HepG2 (cell line): Measurements from ENCODE around the gene HMG20B. TPM values are rescaled to one million over a fixed set of nuclear protein-coding genes. Genes with fewer than 3 reads are reported as not detected.

Experiments used
- ATAC-seq: fragments of 200-7000 bp; cut with Tn5 transposase; 3 replicates; pipeline ENCODE4 v1.9.1; 2020; ENCODE audit warnings: mild to moderate bottlenecking, moderate library complexity
- BruUV-seq: library from RNA; stranded (reverse); fragments of 400-500 nt; replicated peaks from 2 replicates; lab custom pipeline; 2021; lab: Mats Ljungman, UMichigan
- CTCF ChIA-PET: fragments of 300-600 bp; formaldehyde crosslinking; extraction: SDS; loops from one replicate; lab custom pipeline; 2021; ENCODE audit warnings: low total read pairs, inconsistent platforms, low intra/inter-chr PET ratio; lab: Yijun Ruan, JAX
- POLR2A ChIA-PET: fragments of 350-600 bp; sonication (Branson Sonifier 250); formaldehyde crosslinking; loops from one replicate; lab custom pipeline; 2020; ENCODE audit warnings: antibody characterized with exemption, inconsistent platforms; lab: Yijun Ruan, JAX
- DNase-seq: peaks from one replicate; pipeline ENCODE4 v3.0.0-alpha.2; 2015; ENCODE audit warnings: low spot score
- FAIRE-seq: peaks from 3 replicates; lab custom pipeline; 2011; peaks lifted over from hg19 to GRCh38; lab: Jason Lieb, UNC
- H2AFZ ChIP-seq: one replicate; pipeline ENCODE4 v1.6.1; 2011; ENCODE audit warnings: low read length, inconsistent platforms
- H3K27ac ChIP-seq: fragments of 300-600 bp; 3 replicates; pipeline ENCODE4 v1.8.0; 2011; ENCODE audit warnings: mixed run types, mild to moderate bottlenecking, mixed read lengths, low read length, inconsistent platforms; ENCODE audit not compliant: insufficient read depth; ENCODE audit errors: extremely low read length
- H3K27me3 ChIP-seq, 2 experiments: fragments of 200-600 bp in 1 of 2; 2 replicates in 1 of 2; 3 replicates in 1 of 2; pipeline versions ENCODE4 v1.6.0 to v1.8.0; 2011; ENCODE audit warnings: low read length in 2 of 2, mild to moderate bottlenecking in 2 of 2, moderate library complexity in 2 of 2, inconsistent platforms in 1 of 2; ENCODE audit not compliant: insufficient read depth in 2 of 2, control insufficient read depth in 1 of 2
- H3K36me3 ChIP-seq, 2 experiments: fragments of 200-600 bp in 1 of 2; replicated peaks in 1 of 2; 2 replicates in 1 of 2; 3 replicates in 1 of 2; pipeline versions ENCODE4 v1.5.1 to v1.8.0; 2011; ENCODE audit warnings: low read length in 2 of 2, inconsistent platforms in 1 of 2; ENCODE audit not compliant: insufficient read depth in 2 of 2, control insufficient read depth in 1 of 2
- H3K4me1 ChIP-seq: 2 replicates; pipeline ENCODE4 v1.5.1; 2012; ENCODE audit warnings: low read length, inconsistent platforms; ENCODE audit not compliant: insufficient read depth
- H3K4me2 ChIP-seq: 2 replicates; pipeline ENCODE4 v1.6.0; 2011; ENCODE audit warnings: low read depth, low read length, inconsistent platforms
- H3K4me3 ChIP-seq, 3 experiments: fragments of 200-600 bp in 1 of 3; sonication (generic), shearing (Covaris generic) in 1 of 3; replicated peaks in 1 of 3; 2 replicates each; pipeline ENCODE4 v1.5.1; 2011 to 2016; ENCODE audit warnings: low read length in 3 of 3, inconsistent platforms in 2 of 3, low read depth in 2 of 3, mild to moderate bottlenecking in 2 of 3, control low read depth in 1 of 3, mixed read lengths in 1 of 3; ENCODE audit not compliant: insufficient read depth in 1 of 3
- H3K79me2 ChIP-seq: one replicate; pipeline ENCODE4 v1.6.1; 2011; ENCODE audit warnings: low read length, inconsistent platforms; ENCODE audit not compliant: insufficient read depth
- H3K9ac ChIP-seq: 2 replicates; pipeline ENCODE4 v1.6.0; 2011; ENCODE audit warnings: mild to moderate bottlenecking, low read depth, low read length, inconsistent platforms; ENCODE audit not compliant: insufficient read depth
- H3K9me3 ChIP-seq: 2 replicates; pipeline ENCODE4 v1.5.1; 2012; ENCODE audit warnings: mild to moderate bottlenecking, low read length
- H4K20me1 ChIP-seq: 2 replicates; pipeline ENCODE4 v1.6.0; 2011; ENCODE audit warnings: inconsistent platforms, mild to moderate bottlenecking, low read length, moderate library complexity; ENCODE audit not compliant: insufficient read depth
- AGO2 ChIP-seq: fragments of 200-400 bp; formaldehyde crosslinking; optimal IDR thresholded peaks from 2 replicates; pipeline ENCODE3; 2017; ENCODE audit warnings: mild to moderate bottlenecking, low read depth, low read length, moderate library complexity
- ARNTL ChIP-seq: sonication (generic); formaldehyde crosslinking; IDR thresholded peaks from 2 replicates; pipeline ENCODE4 v1.4.0; 2020; ENCODE audit warnings: mild to moderate bottlenecking, missing genetic modification reagents
- ERF ChIP-seq: IDR thresholded peaks from 2 replicates; pipeline ENCODE4 v1.6.1; 2018; ENCODE audit warnings: missing biosample characterization, missing genetic modification reagents
- KDM4B ChIP-seq: sonication (generic); formaldehyde crosslinking; IDR thresholded peaks from 2 replicates; pipeline ENCODE4 v1.4.0; 2020; ENCODE audit warnings: missing genetic modification reagents
- KDM6A ChIP-seq: IDR thresholded peaks from 2 replicates; pipeline ENCODE4 v1.6.1; 2016; ENCODE audit warnings: low read depth
- RBFOX2 ChIP-seq: fragments of 200-400 bp; formaldehyde crosslinking; IDR thresholded peaks from 2 replicates; pipeline ENCODE4 v1.6.1; 2017; ENCODE audit warnings: low read depth, mild to moderate bottlenecking, low read length
- RFX1 ChIP-seq: fragments of 450-650 bp; IDR thresholded peaks from 2 replicates; pipeline ENCODE4 v1.6.1; 2017
- THAP11 ChIP-seq: IDR thresholded peaks from 2 replicates; pipeline ENCODE4 v1.6.1; 2016; ENCODE audit warnings: missing biosample characterization, missing genetic modification reagents
- TRAFD1 ChIP-seq: sonication (generic); formaldehyde crosslinking; IDR thresholded peaks from 2 replicates; pipeline ENCODE4 v1.5.1; 2020; ENCODE audit warnings: missing genetic modification reagents, mild to moderate bottlenecking, borderline replicate concordance
- ZBTB25 ChIP-seq: IDR thresholded peaks from 2 replicates; pipeline ENCODE4 v1.6.1; 2018; ENCODE audit warnings: missing genetic modification reagents
- ZBTB33 ChIP-seq: sonication (generic); formaldehyde crosslinking; IDR thresholded peaks from 2 replicates; pipeline ENCODE4 v1.4.0; 2020; ENCODE audit warnings: missing genetic modification reagents
- ZNF354B ChIP-seq: sonication (generic); formaldehyde crosslinking; IDR thresholded peaks from 2 replicates; pipeline ENCODE4 v1.8.0; 2022; ENCODE audit warnings: mild to moderate bottlenecking, missing genetic modification reagents
- ZNF501 ChIP-seq: sonication (generic); formaldehyde crosslinking; IDR thresholded peaks from 2 replicates; pipeline ENCODE4 v1.5.1; 2020; ENCODE audit warnings: mild to moderate bottlenecking, moderate library complexity, missing genetic modification reagents
- ZNF747 ChIP-seq: sonication (generic); formaldehyde crosslinking; IDR thresholded peaks from 2 replicates; pipeline ENCODE4 v1.8.1; 2023; ENCODE audit warnings: missing genetic modification reagents, mild to moderate bottlenecking, borderline replicate concordance
- WGBS: methylation state at CpG from one replicate; pipeline ENCODE4 v1.1.6; 2017; ENCODE audit warnings: low lambda C conversion rate; 5-methylcytosine and 5-hydroxymethylcytosine counted together
- in situ Hi-C: cut with HindIII; loops from 2 replicates; pipeline ENCODE4 v1.10.0; 2017; ENCODE audit warnings: low pct_unique_long_range_greater_than_20kb; ENCODE audit not compliant: extremely low pct_ligation_motif_present
- intact Hi-C: fragments of 100-400 bp; cut with micrococcal nuclease; formaldehyde crosslinking; loops from one replicate; pipeline ENCODE4 v1.10.0; 2022; ENCODE audit not compliant: unreplicated experiment
- polyA plus RNA-seq, 8 experiments: library from polyadenylated mRNA; depleted of rRNA in 3 of 8; stranded (reverse) in 7 of 8; unstranded in 1 of 8; fragments of >200 nt; fragmentation: Illumina TruSeq in 4 of 8; extraction: Trizol in 4 of 8; gene quantifications; 2 replicates each; pipeline versions ENCODE4 v1.2.1 to v1.2.3, GENCODE V29; 2011 to 2016; ENCODE audit warnings: low read depth in 4 of 8, missing spikeins in 1 of 8, mixed read lengths in 1 of 8; ENCODE audit not compliant: insufficient read depth in 1 of 8
- total RNA-seq, 5 experiments: library from RNA; depleted of rRNA; stranded (reverse); fragments of >200 nt; fragmentation: Illumina TruSeq; extraction: Trizol; gene quantifications; 2 replicates each; pipeline ENCODE4 v1.2.3, GENCODE V29; 2016; ENCODE audit warnings: low read depth in 1 of 5

HMG20B gene
- total and polyA plus RNA-seq, 2 of the 13 experiments (the other 11 are each of a cell fraction or from before 2014, with no cell fraction given), result 23.9 to 29.2 TPM

DNA sequence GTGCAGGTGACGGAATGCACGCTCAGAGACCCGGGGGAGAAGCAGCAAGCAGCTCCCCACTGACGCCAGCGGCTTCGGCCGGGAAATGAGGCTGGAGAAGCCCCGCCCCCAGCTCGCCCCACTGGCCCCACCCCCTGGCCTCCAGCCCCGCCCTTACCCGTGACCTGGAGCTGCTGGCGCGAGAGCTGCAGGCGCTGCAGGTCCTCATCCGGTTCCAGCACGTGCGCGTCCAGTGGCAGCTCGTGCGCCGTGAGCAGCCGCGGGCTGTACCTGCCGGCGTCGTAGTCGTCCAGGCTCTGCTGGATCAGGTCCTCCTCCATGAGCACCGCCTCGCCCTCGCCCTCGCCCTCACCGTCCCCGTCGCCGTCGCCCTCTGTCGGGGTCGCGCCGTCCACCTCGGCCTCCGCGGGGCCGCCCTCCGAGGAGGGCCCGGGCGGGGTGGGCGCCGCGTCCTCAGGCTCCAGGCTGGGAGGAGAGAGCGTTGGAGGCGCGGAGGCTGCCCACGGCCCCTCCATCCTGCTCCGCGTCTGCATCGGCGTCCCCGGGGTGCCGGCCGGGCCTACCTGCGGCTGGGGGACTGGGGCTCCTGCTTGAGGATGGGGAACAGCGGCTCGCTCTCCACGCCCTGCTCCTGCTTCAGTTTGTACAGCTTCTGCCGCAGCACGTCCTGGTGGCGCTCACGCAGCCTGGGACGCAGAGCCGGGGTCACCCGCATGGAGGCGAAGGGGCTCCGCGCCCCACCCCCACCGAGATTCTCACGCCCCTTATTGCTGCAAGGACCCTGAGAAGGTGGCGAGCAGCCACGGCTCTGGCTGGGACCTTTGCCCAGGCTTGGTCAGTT lies 40.4 kb downstream of the HMG20B start:
- 96% methylated on average over 66 of the region's 79 CpGs for WGBS
- no peak overlapping the region for H3K4me3 ChIP-seq
- intact Hi-C loops, result no loop called here
- ChIA-PET CTCF (no interaction called here), POLR2A (no interaction called here)
- no peak for FAIRE-seq
- no peaks in the 10 kb centered on the region for H3K27me3 ChIP-seq
- peaks cover 4% of the 10 kb centered on the region for H3K4me1 ChIP-seq
- TF ChIP-seq AGO2 (peak; percentile 33), ZNF354B (no peak), ZNF501 (CRISPR knock-in tag) (no peak), KDM6A (CRISPR knock-in tag) (no peak), ARNTL (no peak), RBFOX2 (peak; percentile 40; the same call in 1 of the 2 replicates), ZBTB25 (no peak), RFX1 (no peak), ZNF747 (no peak), TRAFD1 (CRISPR knock-in tag) (no peak), ZBTB33 (CRISPR knock-in tag) (no peak), KDM4B (no peak), ERF (CRISPR knock-in tag) (no peak), THAP11 (CRISPR knock-in tag) (no peak)
- TF ChIP-seq, all 625 proteins: peak for 2
- no TSS peak for BruUV-seq
- Histone ChIP-seq H3K9ac (no peak overlapping the region), H3K36me3 (peaks cover 4 to 13% of the 10 kb centered on the region in 2 experiments; a peak in 2 of 5 replicates), H3K27ac (no peak overlapping the region), H3K9me3 (no peaks in the 10 kb centered on the region), H3K79me2 (no peaks in the 10 kb centered on the region), H3K4me2 (no peak overlapping the region), H4K20me1 (no peaks in the 10 kb centered on the region), H2AFZ (no peak overlapping the region)
- ATAC-seq (no peak), DNase-seq (no peak)
- in situ Hi-C loops, result no loop called here
